Limb (tissue), 2 donors: ENCODE results near the gene TRIM50.
"Not testable (repeated sequence)": the region's sequence is repeated elsewhere in the genome, so short reads cannot be mapped to it uniquely, and the experiment has no call there.

Experiments used
- DNase-seq, 2 donors: peaks; one replicate each; pipeline ENCODE4 v3.0.0-alpha.2; 2016; ENCODE audit errors: extremely low spot score in 2 of 2

TRIM50 gene

GRCh38 chr7:73350306-73351068, 22.6 kb upstream of the TRIM50 start:
- no peak for DNase-seq

GRCh38 chr7:73349763-73350162, 21.9 kb upstream of the TRIM50 start:
- DNase-seq, result no peak

DNA sequence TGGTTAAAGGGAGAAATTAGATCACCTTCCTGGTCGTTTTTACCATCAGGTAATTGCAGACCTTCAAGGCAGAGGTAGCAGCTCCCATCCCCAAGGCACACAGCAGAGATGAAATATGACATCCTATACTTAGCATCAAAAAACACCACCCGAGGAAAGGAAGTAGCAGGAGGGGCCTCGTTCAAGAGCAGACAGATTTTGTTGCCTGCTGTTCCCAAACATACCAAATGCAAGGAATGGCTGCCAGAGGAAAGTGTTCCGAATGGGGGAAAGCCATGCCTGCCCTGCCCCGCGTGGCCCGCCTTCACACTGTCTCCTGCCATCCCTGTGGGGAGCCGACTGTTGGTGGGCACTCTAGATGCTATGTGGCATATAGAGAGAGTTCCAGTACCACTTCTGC, 18.1 kb upstream of the TRIM50 start:
- DNase-seq, result no peak

DNA sequence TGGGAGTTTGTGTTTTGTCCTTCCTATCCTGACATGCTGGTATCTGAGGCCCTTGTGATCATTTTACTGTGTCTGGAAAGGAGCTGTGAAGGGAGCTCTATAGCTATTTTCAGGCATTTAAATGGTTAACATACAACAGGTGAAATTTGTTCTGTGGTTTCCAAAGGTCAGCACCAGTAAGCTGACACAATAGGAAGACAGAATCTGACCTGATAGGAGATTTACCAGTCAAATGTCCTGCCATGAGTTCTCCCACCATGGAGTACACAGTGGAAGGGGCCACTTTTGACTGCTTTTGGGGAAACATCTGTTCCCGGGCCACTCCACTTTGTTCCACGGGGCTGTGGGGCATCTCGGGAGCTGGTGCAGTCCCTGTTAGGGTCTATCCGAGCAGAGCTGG, 17.7 kb upstream of the TRIM50 start:
- DNase-seq, result no peak

DNA sequence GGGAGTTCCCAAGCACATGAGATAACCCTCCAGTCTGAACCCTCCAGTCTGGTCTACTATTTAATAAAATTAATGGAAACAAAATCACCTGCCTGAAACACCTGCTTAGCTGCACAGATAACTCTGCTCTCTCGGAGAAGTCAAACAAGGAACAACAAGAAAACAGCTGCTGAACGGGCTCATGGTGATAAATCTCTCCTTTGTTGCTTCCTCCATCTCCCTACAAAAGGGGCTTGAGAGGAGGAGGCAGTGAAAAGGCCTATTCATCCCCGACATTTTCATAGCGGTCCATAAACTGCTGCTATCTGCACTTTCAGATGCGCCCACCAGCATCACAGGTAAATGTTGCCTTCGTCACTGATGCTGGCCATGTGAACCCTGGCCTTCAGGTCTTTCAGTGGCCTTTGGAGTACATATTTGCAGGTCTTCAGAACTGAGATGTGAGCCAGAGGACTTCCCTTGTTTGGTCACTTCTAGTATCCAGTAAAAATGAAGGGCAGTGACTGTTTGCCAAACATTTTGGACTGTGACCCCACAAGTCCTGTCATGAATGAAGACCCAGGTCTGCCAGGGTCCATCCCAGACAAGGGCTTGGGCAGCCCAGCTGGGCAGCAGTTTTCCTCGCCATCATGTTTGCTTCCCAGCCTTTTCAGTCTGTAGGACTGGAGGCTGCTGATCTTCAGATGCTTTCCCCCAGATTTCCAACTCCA, 15.9 kb upstream of the TRIM50 start:
- DNase-seq, result no peak

- DNase-seq, result peak; percentile 65 to 73
Measured at GRCh38 chr7:73342645-73343044, 14.8 kb upstream of the TRIM50 start.

GRCh38 chr7:73341877-73342276, 14.0 kb upstream of the TRIM50 start:
- no peak for DNase-seq

GRCh38 chr7:73340514-73340913, 12.6 kb upstream of the TRIM50 start:
- DNase-seq, result no peak

DNA sequence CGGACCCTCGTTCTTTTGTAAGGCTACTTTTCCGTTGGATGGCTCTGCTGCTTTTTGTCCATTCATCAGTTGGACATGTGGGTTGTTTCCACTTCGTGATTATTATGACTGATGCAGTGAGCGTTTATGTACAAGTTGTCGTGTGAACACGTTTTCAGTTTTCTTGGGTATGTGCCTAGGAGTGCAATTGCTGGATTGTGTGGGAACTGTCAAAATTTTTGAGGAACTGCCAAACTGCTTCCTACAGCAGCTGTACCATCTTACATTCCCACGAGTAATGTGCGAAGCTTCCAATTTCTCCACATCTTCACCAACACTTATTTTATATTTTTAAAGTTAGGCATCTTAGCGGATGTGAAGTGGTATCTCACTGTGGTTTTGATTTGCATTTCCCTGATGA, 10.4 kb upstream of the TRIM50 start:
- DNase-seq, result no peak

- no peak for DNase-seq
Measured at GRCh38 chr7:73332447-73332846, 4.6 kb upstream of the TRIM50 start.

DNA sequence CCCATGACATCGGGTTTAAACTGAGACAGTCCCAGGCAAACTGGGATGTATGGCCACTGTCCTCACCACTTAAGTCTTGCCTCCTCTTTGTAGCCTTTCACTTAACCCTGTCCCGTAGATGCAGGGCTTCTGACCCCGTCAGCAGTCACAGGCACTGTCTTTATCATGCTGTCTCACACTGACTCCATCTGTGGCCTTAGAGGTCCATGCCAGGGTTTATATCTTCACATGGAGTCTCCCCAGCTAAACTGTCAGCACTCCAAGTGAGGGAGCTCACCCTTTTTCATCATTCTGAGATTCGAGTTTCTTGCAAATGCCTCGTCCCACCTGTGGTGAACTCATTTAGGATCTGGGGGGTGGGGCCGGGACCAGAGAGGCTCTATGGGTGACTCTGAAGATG, 2.9 kb upstream of the TRIM50 start:
- DNase-seq, result no peak

DNA sequence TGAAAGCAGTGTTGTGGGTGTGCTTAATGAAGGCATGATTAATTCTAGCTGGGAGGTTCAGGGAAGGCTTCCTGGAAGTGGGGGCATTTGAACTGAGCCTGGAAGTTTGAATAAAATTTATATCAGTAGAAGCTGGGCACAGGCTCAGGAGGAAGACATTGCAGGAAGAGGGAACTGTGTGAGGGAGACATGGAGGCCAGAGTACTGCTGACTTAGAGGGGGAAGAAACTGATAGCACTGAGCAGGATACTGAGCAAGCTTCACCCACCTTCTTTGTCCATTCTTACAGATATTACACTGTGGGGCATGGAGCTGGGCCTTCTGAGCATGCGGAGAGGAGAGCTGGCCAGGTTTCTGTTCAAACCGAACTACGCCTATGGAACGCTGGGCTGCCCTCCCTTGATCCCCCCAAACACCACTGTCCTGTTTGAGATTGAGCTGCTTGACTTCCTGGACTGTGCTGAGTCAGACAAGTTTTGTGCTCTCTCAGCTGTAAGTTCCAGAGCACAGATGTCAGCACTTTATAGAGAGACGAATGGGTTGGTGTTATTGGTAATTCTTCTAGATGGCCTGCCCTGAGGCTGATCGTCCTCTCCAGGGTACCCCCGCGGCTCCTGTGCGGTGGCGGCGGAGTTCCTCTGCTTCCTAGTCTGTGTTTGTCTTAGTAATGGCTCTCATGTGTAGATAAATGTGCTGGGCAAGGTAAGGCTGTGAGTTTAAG, 2.1 kb upstream of the TRIM50 start:
- no peak for DNase-seq

GRCh38 chr7:73328696-73329095, 814 bp upstream of the TRIM50 start:
- no peak for DNase-seq

DNA sequence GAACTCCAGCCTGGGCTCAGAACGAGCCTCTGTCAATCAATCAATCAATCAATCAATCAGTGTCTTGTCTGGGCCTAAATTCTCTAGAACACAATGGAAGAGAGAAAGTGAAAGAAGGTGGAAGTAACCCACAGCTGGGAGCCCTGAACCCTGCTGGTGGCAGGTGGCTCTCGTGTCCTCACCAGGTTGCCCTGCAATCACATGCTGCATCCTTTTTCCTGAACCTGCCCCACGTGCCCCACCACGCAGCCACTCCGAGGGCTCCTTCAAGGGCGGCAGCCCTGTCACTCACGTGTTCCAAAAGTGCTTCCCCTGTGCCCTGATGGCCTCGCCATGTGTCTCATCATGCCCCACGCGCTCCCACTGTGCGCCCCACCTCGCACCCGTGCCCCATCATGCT, 433 bp downstream of the TRIM50 start:
- DNase-seq, result not testable (repeated sequence)

DNA sequence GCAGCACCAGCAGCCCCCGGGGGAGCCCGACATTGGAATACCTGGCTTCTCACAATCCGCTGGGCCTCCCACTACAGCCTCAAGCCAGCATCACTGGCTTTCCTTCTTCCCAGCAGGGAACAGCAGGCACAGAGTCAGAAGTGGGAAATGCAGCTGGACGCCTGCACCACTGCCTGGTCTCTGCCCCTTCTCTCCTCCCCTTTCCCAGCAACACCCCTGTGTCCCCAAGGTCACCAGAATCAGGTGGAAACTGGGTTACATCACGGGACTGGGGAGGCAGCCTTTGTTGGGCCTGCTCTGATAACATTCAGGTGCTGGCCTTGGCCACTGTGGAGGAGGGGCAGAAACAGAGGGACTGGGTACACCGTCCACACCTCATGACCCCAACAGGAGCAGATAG, 2.5 kb downstream of the TRIM50 start:
- DNase-seq, result not testable (repeated sequence)

DNA sequence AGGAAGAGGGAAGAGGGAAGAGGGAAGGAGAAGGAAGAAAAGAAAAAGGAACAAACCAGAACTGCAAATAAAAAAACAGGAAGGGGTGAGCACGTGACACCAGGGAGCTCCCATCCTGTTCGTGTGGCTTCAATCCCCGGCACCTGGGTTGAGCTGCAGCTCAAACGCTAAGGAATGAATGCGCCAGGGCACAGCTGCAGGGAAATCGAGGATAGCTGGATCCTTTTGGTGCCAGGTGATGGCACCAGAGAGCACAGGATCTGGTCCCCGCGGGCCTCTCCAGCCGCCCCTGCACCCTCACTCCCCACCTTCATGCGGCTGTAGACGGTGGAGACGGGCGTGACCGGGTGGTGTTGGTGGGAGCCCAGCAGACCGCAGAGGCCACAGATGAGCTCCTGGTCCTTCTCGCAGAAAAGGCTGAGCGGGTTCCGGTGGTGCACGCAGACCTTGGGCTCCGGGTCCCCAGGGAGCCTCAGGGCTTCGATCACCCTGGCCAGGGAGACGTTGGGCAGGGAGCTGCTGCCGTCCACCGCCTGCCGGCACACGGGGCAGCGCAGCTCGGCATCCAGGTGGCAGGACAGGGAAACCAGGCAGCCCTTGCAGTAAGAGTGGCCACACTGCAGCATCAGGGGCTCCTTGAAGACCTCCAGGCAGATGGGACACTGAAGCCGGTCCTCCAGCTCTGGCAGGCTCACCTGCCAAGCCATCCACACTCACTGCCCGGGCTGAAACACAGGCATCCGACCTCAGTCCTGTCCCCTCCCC, 3.6 kb downstream of the TRIM50 start:
- DNase-seq, result peak in 1 of 2 donors; percentile 68

DNA sequence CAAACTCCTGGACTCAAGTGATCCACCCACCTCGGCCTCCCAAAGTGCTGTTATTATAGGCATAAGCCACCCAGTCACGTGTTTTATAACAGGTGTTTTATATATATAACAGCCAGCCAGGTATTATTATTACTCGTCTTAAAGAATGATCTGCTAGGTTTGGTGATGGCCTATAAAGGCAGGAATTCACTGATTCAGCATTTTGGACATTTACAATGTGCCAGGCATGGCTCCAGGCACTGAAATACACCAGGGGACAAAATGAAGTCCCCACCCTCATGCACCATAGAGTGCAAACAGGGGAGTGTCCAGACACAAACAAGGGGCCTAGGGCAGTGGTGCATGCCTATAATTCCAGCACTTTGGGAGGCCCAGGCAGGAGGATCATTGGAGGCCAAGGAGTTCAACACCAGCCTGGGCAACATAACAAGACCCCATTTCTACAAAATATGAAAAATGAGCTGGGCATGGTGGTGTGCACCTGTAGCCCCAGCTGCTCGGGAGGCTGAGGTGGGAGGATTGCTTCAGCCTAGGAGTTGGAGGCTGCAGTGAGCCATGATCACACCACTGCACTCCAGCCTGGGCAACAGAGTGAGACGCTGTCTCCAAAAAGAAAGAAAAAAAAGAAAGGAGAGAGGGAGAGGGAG, 4.3 kb downstream of the TRIM50 start:
- not testable (repeated sequence) for DNase-seq

DNA sequence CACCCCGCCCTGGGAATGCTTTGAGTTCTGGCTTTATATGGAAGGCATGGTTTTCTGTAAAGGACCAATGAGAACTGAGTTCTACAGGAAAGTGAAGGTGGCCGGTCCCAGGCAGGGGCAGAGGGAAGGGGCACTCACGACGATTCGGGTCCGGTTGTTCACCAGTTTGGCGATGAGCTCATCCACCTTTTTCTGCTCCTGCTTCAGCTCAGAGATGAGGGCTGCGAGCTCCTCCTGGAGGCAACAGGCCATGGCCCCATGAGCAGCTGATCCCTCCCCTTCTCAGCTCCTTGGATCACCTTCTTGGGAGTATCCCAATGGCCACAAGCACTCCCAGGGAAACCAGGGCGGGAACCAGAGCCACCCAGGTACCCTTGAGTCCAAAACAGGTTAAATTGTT, 7.9 kb downstream of the TRIM50 start:
- not testable (repeated sequence) for DNase-seq

GRCh38 chr7:73319541-73319940, 8.3 kb downstream of the TRIM50 start:
- not testable (repeated sequence) for DNase-seq

- DNase-seq, result not testable (repeated sequence)
Measured at GRCh38 chr7:73318656-73319204, 9.2 kb downstream of the TRIM50 start.

DNA sequence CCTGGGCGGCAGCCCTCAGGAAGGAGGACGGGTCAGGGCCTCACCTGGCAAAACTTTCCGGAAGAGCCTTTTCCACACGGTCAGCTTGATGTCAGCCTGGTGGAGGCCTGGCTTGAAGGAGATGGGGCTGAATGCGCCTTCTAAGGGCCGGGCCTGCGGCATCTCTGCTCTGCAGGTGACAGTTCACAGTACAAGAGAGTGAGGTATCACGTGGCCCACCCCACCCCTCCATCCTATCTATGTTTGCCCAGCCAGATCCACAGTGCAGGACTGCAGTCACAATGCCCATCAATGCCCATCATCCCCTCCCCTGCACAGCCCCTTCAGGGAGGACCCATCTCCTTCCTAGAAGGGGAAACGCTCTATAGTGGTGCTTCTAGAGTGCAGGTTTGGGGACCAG, 11.4 kb downstream of the TRIM50 start:
- no peak for DNase-seq
